B cell (primary cell): Measurements from ENCODE around the gene SENP1. TPM values are rescaled to one million over a fixed set of nuclear protein-coding genes. Genes with fewer than 3 reads are reported as not detected.

Source experiments
- ATAC-seq: fragments of 200-7000 bp; cut with Tn5 transposase; one replicate; pipeline ENCODE4 v1.10.0; 2021; ENCODE audit warnings: low read depth, mild to moderate bottlenecking, moderate number of reproducible peaks, moderate library complexity
- CTCF ChIA-PET: fragments of 350-600 bp; sonication (Branson Sonifier 250); formaldehyde crosslinking; loops from one replicate; lab custom pipeline; 2021; ENCODE audit warnings: antibody characterized with exemption, inconsistent platforms; lab: Charles Lee
- POLR2A ChIA-PET: fragments of 350-600 bp; sonication (Branson Sonifier 250); formaldehyde crosslinking; loops from one replicate; lab custom pipeline; 2021; ENCODE audit warnings: antibody characterized with exemption; lab: Charles Lee
- DNase-seq: peaks from one replicate; pipeline ENCODE4 v3.0.0; 2013
- H2AFZ ChIP-seq: 2 replicates; pipeline ENCODE4 v1.6.1; 2012; ENCODE audit warnings: mild to moderate bottlenecking, low read depth, low read length; ENCODE audit not compliant: insufficient read depth, poor library complexity, severe bottlenecking
- H3K27ac ChIP-seq, 2 donors: 1 replicate in 1 of 2; 2 replicates in 1 of 2; pipeline ENCODE4 v1.5.1; 2012 to 2013; ENCODE audit warnings: low read length in 2 of 2, mild to moderate bottlenecking in 2 of 2, moderate library complexity in 1 of 2
- H3K27me3 ChIP-seq, 4 experiments: fragments of 200-600 bp in 1 of 4; sonication (generic) in 1 of 4; replicated peaks in 1 of 4; 1 replicate in 2 of 4; 2 replicates in 2 of 4; pipeline versions ENCODE4 v1.6.1 to v1.7.0; 2013 to 2016; ENCODE audit warnings: low read length in 3 of 4, mild to moderate bottlenecking in 2 of 4, mixed read lengths in 1 of 4, moderate library complexity in 1 of 4; ENCODE audit not compliant: insufficient read depth in 4 of 4, control insufficient read depth in 3 of 4; ENCODE audit errors: control extremely low read depth in 1 of 4
- H3K36me3 ChIP-seq, 2 experiments: replicated peaks in 1 of 2; 1 replicate in 1 of 2; 2 replicates in 1 of 2; pipeline versions ENCODE4 v1.6.1 to v1.7.1; 2013; ENCODE audit warnings: low read length in 1 of 2; ENCODE audit not compliant: insufficient read depth in 2 of 2, control insufficient read depth in 1 of 2; ENCODE audit errors: control extremely low read depth in 1 of 2, extremely low read depth in 1 of 2
- H3K4me1 ChIP-seq, 2 donors: fragments of 200-600 bp in 1 of 2; sonication (generic) in 1 of 2; 1 replicate in 1 of 2; 2 replicates in 1 of 2; pipeline versions ENCODE4 v1.5.1 to v1.6.1; 2013 to 2017; ENCODE audit warnings: low read length in 2 of 2; ENCODE audit not compliant: control insufficient read depth in 2 of 2, insufficient read depth in 2 of 2
- H3K4me2 ChIP-seq: replicated peaks from 2 replicates; pipeline ENCODE3; 2012; ENCODE audit warnings: mild to moderate bottlenecking, low read depth, low read length; ENCODE audit not compliant: poor library complexity, severe bottlenecking
- H3K4me3 ChIP-seq, 5 experiments: fragments of 200-600 bp in 1 of 5; sonication (generic) in 1 of 5; 1 replicate in 3 of 5; 2 replicates in 2 of 5; pipeline versions ENCODE4 v1.5.1 to v1.7.0; 2011 to 2016; ENCODE audit warnings: low read length in 4 of 5, mild to moderate bottlenecking in 4 of 5, low read depth in 2 of 5, control low read depth in 1 of 5, moderate library complexity in 1 of 5; ENCODE audit not compliant: insufficient read depth in 1 of 5; ENCODE audit errors: control extremely low read depth in 1 of 5, extremely low read depth in 1 of 5
- H3K79me2 ChIP-seq: fragments of 200-600 bp; sonication (generic); one replicate; pipeline ENCODE4 v1.6.0; 2016; ENCODE audit warnings: low read length; ENCODE audit not compliant: control insufficient read depth, insufficient read depth
- H3K9ac ChIP-seq: fragments of 200-600 bp; sonication (generic); 2 replicates; pipeline ENCODE4 v1.6.1; 2017; ENCODE audit warnings: mild to moderate bottlenecking, low read length, moderate library complexity
- H3K9me3 ChIP-seq, 3 donors: one replicate each; pipeline versions ENCODE4 v1.6.1 to v1.7.1; 2013; ENCODE audit warnings: low read length in 2 of 3; ENCODE audit not compliant: control insufficient read depth in 2 of 3, insufficient read depth in 1 of 3; ENCODE audit errors: control extremely low read depth in 1 of 3
- H4K20me1 ChIP-seq: 2 replicates; pipeline ENCODE4 v1.6.0; 2012; ENCODE audit warnings: mild to moderate bottlenecking, low read length; ENCODE audit not compliant: insufficient read depth, control insufficient read depth, poor library complexity, severe bottlenecking
- H3K27ac Mint-ChIP-seq: one replicate; pipeline ENCODE4 v1.8.0; 2021; ENCODE audit warnings: mixed read lengths
- H3K27me3 Mint-ChIP-seq: one replicate; pipeline ENCODE4 v1.8.0; 2021; ENCODE audit warnings: mixed read lengths
- H3K4me1 Mint-ChIP-seq: one replicate; pipeline ENCODE4 v1.8.0; 2021; ENCODE audit warnings: mixed read lengths
- H3K4me3 Mint-ChIP-seq: one replicate; pipeline ENCODE4 v1.8.0; 2021; ENCODE audit warnings: mixed read lengths
- H3K9me3 Mint-ChIP-seq: one replicate; pipeline ENCODE4 v1.8.0; 2022; ENCODE audit warnings: mixed read lengths; ENCODE audit not compliant: insufficient read depth
- EZH2 ChIP-seq: IDR thresholded peaks from 2 replicates; pipeline ENCODE4 v1.6.1; 2012; ENCODE audit warnings: borderline replicate concordance, low read depth, mild to moderate bottlenecking, moderate library complexity, low read length; ENCODE audit not compliant: insufficient read depth, poor library complexity, severe bottlenecking
- WGBS: methylation state at CpG from one replicate; pipeline ENCODE4 v1.1.5; 2013; ENCODE audit warnings: missing lambda C conversion rate; ENCODE audit not compliant: insufficient coverage; 5-methylcytosine and 5-hydroxymethylcytosine counted together
- intact Hi-C: fragments of 100-400 bp; cut with micrococcal nuclease; formaldehyde crosslinking; loops from one replicate; pipeline ENCODE4 v1.10.0; 2022
- polyA plus RNA-seq: library from polyadenylated mRNA; depleted of rRNA; stranded (reverse); fragments of >200 nt; gene quantifications from 2 replicates; pipeline ENCODE4 v1.2.3, GENCODE V29; 2012
- total RNA-seq, 2 donors: library from RNA; stranded (reverse); fragments of 120-200 nt in 1 of 2; gene quantifications; 1 replicate in 1 of 2; 2 replicates in 1 of 2; pipeline versions ENCODE4 v1.2.3 to v1.2.4, GENCODE V29; 2013 to 2022
- TF ChIP-seq, protein P1 (sequence below): fragments of 200-600 bp; IDR thresholded peaks from one replicate; pipeline ENCODE4 v1.8.0; 2022; ENCODE audit warnings: antibody characterized with exemption, mild to moderate bottlenecking

SENP1 gene
- total and polyA plus RNA-seq, 2 donors (not counting 1 experiment from before 2014, with no cell fraction given): 7.3 to 44.8 TPM

GRCh38 chr12:48002414-48002730 is 103.5 kb downstream of the SENP1 start:
- ChIA-PET CTCF (interaction anchor here (1.3 kb wide), 1 partner anchor 39 kb away, joined by 4 read pairs; the partner anchor contains the start of gene TMEM106C), POLR2A (no interaction called here)
- Histone ChIP-seq H4K20me1 (peaks cover 6% of the 10 kb centered on the region), H3K36me3 (no peaks in the 10 kb centered on the region), H3K27ac (no peak overlapping the region), H2AFZ (no peak overlapping the region), H3K4me1 (peaks cover 46 to 53% of the 10 kb centered on the region in 2 donors), H3K9ac (peak overlapping the region; percentile 47), H3K4me2 (peak overlapping the region; percentile 86), H3K9me3 (peaks cover 0 to 27% (median 2%) of the 10 kb centered on the region in 3 donors), H3K79me2 (no peaks in the 10 kb centered on the region), H3K27me3 (peaks cover 2 to 84% (median 74%) of the 10 kb centered on the region in 4 experiments), H3K4me3 (peak overlapping the region; percentile 8 to 46 (median 35))
- Mint-ChIP-seq H3K27ac (no peak overlapping the region), H3K9me3 (no peaks in the 10 kb centered on the region), H3K4me3 (peak overlapping the region; percentile 85), H3K4me1 (peaks cover 34% of the 10 kb centered on the region), H3K27me3 (peaks cover 81% of the 10 kb centered on the region)
- TF ChIP-seq EZH2: peak; percentile 33
- TF ChIP-seq, protein P1, sequence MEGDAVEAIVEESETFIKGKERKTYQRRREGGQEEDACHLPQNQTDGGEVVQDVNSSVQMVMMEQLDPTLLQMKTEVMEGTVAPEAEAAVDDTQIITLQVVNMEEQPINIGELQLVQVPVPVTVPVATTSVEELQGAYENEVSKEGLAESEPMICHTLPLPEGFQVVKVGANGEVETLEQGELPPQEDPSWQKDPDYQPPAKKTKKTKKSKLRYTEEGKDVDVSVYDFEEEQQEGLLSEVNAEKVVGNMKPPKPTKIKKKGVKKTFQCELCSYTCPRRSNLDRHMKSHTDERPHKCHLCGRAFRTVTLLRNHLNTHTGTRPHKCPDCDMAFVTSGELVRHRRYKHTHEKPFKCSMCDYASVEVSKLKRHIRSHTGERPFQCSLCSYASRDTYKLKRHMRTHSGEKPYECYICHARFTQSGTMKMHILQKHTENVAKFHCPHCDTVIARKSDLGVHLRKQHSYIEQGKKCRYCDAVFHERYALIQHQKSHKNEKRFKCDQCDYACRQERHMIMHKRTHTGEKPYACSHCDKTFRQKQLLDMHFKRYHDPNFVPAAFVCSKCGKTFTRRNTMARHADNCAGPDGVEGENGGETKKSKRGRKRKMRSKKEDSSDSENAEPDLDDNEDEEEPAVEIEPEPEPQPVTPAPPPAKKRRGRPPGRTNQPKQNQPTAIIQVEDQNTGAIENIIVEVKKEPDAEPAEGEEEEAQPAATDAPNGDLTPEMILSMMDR: no peak
- DNase-seq (no peak), ATAC-seq (no peak)
- intact Hi-C loops: no loop called here
- WGBS: 10% methylated on average over 2 of the region's 13 CpGs

DNA sequence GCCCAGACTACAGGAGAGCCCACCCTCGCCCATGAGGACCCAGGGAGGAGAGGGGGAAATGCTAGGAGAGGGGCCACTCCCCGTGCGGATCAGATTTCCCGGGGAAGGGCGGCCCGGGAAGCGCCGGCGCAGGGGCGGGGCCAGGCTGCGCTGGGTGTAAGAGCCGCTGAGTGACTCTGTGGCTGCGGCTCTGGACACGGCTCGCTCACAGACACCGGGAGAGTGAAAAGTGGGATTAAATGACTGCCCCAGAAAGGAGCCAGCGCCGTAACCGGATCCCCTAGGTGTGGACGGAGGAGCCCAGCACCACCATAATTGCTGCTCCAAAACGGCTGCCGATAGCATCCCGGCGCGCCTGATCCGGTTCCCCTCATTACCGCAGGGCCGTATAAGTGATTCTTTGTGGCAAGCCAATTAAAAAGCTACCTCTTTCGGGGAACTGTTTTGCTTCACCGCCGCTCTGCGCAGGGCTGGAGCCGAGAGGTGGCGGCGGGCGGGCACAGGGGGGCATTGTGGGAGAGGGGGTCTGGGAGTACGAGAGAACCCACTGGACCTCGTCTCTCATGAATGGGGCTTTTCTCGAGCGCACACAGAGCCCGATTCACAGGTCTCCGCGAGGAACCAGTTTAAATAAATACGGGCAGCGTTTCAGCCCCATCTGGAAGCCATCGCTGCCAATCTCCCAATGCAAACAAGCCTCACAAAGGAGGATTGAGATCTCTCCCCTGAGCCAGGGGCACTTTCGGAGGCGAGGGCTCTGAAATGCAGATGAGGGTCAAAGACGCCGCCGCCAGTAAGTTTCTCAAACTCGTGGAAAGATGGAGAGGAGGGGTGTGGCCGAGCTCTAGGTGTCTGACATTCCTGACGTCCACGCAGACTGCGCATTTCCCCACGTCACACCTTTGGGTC is 104.1 kb downstream of the SENP1 start:
- peaks cover 46 to 53% of the 10 kb centered on the region in 2 donors for H3K4me1 ChIP-seq
- no peaks in the 10 kb centered on the region for H3K79me2 ChIP-seq
- H2AFZ ChIP-seq: peak overlapping the region; percentile 50
- peaks cover 0 to 27% (median under 1%) of the 10 kb centered on the region in 3 donors for H3K9me3 ChIP-seq
- DNase-seq (peak; percentile 56), ATAC-seq (peak; percentile 34)
- peaks cover 6% of the 10 kb centered on the region for H4K20me1 ChIP-seq
- ChIA-PET CTCF (interaction anchor here (1.3 kb wide), 1 partner anchor 38 kb away, joined by 4 read pairs; the partner anchor contains the start of gene TMEM106C), POLR2A (no interaction called here)
- 5% methylated on average over 55 of the region's 57 CpGs for WGBS
- peak overlapping the region; percentile 8 to 46 (median 35) for H3K4me3 ChIP-seq
- H3K27ac Mint-ChIP-seq: no peak overlapping the region
- H3K4me2 ChIP-seq: peak overlapping the region; percentile 86
- peaks cover 34% of the 10 kb centered on the region for H3K4me1 Mint-ChIP-seq
- H3K27me3 ChIP-seq: peaks cover 0 to 83% (median 71%) of the 10 kb centered on the region in 4 experiments
- peak overlapping the region; percentile 47 for H3K9ac ChIP-seq
- H3K27ac ChIP-seq: no peak overlapping the region
- H3K36me3 ChIP-seq: no peaks in the 10 kb centered on the region
- peak overlapping the region; percentile 85 for H3K4me3 Mint-ChIP-seq
- intact Hi-C loops: no loop called here
- H3K9me3 Mint-ChIP-seq: no peaks in the 10 kb centered on the region
- TF ChIP-seq EZH2: peak; percentile 43
- TF ChIP-seq, protein P1: no peak
- H3K27me3 Mint-ChIP-seq: peaks cover 79% of the 10 kb centered on the region
